Inferior parietal cortex (tissue), 1 donor: ENCODE data around the gene SLC6A18.

Source experiments
- DNase-seq: peaks from one replicate; pipeline ENCODE4 v3.0.0-alpha.2; 2016; ENCODE audit errors: extremely low spot score

SLC6A18 gene

DNA sequence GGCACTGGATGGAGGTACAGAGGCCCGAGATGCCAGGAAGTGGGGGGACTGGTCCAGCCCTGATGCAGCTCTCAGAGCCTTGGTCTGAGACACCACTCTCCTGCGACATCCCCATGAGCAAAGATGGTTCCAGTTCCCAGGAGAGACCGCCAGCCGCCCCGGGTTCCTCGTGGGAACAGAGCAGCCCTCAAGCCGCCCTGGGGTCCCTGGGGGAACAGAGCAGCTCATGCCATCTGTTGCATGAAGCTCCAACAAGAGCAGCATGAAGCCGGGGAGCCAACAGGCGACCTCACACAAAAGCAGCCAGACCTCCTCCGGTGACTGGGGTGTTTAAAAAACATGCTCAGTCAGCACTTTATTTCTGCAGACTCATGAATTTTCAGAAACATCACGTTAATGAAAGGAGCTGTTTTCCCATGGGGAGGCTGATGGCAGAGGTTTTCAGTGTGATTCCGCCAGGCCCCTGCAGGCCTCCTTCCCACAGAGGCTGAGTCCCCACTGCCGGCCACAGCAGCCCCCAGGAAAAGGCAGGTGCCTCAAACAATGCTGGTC, 6.2 kb downstream of the SLC6A18 start:
- DNase-seq: no peak

DNA sequence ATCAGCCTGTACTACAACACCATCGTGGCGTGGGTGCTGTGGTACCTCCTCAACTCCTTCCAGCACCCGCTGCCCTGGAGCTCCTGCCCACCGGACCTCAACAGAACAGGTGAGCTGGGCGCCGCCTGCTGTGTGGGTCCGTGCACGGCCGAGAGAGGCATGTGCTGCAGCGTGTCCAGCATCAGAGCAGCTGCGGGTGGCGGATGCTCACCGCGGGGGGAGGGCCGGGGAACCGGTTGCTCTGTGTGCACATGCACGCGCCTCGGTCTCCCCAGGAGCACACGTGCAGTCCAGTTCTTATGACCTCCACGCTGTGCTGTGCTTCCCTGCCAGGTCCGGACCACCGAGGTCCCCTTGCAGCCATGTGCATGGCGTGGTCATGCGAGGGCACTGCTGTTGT, 7.6 kb downstream of the SLC6A18 start:
- no peak for DNase-seq

DNA sequence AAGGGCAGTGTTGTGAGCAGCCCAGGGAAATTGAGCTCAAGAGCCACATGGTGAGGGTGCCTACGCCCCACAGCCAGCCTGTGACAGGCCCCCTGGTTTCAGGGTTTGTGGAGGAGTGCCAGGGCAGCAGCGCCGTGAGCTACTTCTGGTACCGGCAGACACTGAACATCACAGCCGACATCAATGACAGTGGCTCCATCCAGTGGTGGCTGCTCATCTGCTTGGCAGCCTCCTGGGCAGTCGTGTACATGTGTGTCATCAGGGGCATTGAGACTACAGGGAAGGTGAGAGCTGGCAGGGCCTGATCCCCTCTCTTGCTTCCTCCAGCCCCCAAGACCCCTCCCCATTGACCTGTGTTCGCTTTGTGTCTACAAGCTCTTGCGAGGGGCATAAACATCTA, 10.2 kb downstream of the SLC6A18 start:
- no peak for DNase-seq

DNA sequence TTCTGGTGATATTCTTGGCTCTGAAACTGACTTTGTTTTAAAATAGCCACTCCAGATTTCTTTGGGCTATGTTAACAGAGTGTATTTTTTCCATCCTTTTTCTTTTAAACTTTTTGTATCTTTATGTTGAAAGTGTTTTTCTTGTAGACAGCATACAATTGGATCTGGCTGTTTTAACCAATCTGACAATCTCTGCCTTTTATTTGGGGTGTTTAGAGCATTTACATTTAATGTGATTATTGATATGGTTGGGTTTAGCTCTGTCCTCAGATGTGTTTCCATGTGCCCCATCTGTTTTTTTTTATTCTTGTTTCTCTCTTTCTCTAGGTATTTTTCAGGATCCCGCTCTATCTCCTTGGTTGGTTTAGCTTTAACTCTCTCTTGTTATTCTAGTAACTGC, 10.7 kb downstream of the SLC6A18 start:
- DNase-seq: no peak

DNA sequence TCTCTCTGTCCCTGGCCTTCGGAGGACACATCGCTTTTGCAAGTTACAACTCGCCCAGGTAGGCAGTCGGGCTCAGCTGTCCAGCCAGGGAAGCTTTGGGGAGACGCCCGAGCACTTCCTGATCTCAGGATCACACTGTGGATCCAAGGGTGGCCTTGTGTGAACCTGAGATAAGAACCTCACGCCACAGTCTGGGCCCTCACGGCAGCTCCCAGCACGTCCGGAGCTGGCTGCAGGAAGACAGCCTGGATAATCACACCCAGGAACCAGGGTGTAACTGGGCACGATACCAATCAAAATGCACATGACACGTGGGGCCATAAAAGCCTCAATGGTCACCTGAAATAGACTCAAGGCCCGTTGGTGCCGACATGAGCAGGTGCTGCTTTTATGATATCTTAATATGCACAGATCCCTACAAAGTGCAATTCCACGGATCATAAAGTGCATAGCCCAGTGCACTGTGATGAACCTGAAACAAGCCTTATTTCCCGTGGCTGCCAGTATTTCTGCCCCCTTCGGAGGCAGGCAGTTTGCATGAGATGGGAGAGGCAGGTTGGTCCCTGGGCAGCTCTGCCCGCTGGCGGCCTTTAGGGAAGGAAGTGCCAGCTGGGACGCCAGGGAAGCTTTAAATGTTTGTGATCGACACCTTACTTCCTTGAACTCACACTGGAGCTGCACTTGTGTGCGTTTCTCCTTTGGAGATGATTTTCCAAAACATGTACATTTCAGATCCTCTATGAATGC, 14.5 kb downstream of the SLC6A18 start:
- DNase-seq: no peak

DNA sequence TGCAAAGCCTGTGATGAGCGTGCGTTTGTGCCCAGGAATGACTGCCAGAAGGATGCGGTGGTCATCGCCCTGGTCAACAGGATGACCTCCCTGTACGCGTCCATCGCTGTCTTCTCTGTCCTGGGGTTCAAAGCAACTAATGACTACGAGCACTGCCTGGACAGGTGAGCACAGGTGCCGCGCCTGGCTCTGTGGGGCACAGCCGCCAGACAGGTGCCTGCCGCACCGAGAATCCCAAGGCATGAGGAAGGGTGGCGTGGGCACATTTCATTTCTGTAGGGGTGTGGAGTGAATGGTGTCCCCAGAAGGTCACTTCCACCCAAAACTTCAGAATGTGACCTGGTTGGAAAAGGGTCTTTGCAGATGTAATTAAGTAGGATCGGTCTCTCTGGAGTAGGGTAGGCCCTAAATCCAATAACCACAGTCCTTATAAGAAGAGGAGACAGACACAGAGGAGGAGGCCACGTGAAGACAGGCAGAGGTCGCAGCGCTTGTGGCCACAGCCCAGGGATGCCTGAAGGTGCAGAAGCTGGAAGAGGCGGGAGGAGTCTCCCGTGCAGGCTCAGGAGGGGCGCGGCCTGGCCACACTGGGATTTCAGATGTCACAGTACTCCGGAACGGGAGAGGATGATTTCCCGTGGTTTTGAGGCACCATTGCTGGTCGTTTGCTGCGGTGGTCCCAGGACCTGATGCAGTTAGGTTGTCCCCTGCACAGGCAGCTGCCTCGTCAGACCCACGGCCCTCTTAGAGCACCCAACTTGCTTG, 15.5 kb downstream of the SLC6A18 start:
- no peak for DNase-seq

DNA sequence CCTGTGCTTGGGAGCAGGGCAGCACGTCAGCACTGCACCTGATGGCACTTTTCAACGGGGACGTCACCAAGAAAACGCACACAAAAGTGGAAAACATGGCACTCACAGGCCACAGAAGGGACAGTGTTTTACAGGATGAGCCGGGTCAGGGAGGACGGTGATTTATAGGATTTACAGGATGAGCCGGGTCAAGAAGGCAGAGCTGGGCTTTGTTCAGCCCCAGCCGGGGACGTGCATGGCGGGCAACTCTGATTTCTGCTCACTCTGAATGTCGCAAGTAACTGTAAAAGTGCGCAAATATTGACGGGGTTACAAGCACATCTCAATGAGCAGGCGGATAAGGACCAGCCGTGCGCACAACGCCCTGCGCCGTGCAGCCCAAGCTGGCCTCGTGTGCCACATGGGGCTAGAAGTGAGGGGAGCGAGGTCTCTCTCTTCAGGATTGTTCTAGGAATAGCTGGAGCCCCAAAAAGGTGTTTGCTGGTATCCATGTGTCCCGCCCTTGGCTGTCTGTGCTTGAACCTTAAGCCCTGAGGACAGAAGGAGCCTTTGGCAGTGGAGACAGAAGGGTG, 16.4 kb downstream of the SLC6A18 start:
- no peak for DNase-seq

DNA sequence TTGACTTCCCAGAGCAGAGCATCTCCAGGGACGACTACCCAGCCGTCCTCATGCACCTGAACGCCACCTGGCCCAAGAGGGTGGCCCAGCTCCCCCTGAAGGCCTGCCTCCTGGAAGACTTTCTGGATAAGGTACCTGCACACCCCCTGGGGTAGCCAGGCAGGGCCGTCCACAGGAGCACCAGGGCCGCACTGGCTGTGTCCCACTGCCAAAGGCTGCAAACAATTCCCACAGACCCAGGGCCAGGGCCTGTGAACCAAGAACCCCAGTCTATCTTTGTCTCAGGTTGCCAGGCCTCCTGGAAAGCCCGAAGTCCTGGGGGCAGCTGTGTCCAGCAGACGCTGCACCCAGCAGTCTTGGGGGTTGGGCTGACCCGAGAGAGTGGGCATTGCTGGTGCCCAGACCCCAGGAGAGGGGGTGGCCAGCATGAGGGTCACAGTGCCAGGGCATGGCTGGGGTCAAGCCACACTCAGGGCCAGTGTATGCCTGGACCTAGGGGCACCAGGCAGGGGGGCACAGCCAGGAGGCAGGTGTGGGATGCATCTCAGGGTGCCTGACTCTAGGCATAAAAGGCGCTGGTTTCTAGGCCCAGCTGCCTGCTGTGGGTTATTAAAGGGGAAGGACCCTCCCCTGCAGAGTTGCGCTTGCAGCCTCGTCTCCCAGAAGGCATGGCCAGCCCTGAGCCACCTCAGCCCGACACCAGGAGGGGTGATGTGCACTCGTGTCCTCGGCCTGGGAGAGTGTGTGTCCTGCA, 17.7 kb downstream of the SLC6A18 start:
- DNase-seq: no peak

DNA sequence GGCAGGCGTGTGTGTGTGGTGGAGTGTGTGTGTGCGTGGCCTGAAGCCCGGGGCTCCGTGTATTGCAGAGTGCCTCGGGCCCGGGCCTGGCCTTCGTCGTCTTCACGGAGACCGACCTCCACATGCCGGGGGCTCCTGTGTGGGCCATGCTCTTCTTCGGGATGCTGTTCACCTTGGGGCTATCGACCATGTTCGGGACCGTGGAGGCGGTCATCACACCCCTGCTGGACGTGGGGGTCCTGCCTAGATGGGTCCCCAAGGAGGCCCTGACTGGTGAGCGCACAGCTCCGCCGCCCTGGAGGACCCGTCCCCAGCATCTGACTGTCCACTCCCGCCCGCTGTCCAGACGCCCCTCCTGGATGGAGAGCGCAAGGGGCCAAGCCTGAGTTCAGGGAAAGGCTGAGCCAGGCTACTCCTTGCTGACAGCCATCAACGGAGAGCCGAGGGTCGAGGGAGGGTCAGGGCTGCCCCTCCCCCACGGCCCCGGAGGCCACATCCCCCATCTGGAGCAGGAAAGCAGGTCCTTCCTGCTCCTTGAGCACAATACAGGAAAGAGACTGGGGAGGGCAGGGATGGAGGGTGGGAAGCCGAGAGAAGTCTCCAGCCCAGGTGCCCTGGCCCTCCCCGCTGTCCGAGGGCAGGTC, 18.4 kb downstream of the SLC6A18 start:
- no peak for DNase-seq

DNA sequence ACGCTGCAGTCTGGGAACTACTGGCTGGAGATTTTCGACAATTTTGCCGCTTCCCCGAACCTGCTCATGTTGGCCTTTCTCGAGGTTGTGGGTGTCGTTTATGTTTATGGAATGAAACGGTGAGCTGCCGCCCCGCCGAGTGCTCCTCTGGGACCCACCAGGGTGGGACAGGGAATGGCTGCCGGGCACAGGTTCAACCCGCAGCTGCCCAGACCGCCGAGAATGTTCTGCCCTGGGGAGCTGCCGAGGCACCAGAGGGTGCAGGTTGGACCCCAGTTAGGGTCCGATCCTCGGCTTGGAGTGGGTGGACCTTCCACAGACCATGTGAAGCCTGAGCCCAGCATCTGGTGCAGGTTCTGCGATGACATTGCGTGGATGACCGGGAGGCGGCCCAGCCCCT, 19.1 kb downstream of the SLC6A18 start:
- no peak for DNase-seq

DNA sequence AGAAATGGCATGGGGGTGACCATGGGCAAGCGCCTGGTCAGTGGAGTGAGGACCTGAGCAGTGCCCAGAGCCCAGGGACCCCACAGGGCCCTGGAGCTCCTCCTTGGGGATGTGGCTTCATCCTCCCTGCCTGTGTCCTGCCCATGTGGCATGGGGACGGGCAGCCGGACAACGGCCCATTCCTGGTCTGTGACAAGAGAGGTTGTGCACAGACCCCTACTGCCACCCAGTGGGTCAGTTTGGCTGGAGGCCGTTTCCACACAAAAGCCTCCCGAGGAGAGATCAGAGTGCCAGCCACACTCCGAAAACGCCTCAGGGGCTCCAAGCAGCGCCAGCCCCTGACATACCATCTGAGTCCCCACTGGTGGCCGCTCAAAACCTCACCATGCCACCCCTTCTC, 19.8 kb downstream of the SLC6A18 start:
- no peak for DNase-seq

DNA sequence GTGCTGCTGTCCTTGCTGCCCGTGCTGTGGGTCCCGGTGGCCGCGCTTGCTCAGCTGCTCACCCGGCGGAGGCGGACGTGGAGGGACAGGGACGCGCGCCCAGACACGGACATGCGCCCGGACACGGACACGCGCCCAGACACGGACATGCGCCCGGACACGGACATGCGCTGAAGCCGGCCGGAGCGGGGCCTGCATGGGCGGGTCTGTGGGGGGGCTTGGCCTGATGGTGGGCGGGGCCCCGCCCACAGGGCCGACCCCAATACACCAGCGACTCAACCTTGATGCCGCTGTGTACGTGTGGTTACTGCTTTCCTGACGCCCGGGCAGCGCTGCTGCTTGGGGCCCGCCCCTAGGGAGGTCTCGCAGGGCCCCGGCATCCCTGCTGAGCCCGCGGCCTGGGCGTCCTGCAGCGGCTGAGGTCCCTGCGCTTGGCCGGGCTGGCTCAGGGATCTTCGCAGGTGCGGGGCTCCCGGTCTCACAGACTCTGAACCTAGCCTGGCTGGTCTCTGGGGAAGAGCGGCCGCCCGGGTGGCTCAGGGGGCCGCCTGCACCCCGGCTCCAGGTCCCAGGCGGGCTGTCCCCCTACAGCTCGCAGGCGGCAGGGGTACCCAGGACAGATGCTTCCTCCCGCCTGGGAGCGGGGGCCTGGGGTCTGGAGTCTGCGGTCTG, 20.9 kb downstream of the SLC6A18 start:
- no peak for DNase-seq

DNA sequence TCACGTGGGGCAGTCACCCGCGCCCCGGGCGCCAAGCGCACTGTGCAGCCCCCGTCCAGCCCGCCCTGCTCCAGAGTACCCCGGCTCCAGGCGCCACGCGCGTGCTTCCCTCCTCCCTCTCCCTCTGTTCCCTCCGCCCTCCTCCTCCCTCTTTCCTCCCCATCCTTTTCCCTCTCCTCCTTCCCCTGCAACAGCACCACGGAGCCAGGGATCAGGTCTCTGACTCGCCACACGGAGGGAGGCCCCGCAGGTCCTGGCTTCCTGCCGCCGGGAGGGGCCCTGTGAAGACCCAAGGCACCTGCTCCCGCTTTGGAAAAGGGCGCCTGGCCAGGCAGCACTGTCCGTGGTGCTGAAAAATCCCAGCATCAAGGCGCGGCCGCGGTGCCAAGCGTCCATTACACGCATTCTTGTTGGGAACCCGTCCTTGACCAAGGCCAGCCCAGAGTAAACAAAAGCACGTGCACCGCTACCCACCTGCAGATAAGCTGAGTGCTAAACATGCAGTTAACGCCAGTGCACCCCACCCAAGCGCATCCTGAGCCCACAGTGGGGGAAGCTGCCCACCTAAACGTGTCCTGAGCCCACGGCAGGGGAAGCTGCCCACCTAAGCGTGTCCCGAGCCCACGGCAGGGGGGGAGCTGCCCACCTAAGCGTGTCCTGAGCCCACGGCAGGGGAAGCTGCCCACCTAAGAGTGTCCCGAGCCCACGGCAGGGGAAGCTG, 21.7 kb downstream of the SLC6A18 start:
- DNase-seq: no peak

DNA sequence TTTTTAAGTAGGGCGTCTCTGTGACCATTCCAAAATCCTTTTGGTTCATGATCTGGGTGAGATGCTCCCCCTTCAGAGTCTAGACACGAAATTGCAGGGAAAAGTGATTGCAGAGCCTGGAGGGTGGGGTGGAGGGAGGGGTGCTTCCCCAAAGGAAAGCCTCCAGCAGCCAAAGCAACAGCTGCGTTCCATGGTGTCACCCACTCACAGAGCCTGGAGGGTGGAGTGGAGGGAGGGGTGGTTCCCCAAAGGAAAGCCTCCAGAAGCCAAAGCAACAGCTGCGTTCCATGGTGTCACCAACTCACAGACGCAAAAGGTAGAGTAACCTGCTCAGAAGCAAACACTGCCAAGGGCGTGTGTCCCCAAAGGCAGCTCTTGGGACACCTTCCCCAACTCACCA, 22.6 kb downstream of the SLC6A18 start:
- peak; percentile 16 for DNase-seq

DNA sequence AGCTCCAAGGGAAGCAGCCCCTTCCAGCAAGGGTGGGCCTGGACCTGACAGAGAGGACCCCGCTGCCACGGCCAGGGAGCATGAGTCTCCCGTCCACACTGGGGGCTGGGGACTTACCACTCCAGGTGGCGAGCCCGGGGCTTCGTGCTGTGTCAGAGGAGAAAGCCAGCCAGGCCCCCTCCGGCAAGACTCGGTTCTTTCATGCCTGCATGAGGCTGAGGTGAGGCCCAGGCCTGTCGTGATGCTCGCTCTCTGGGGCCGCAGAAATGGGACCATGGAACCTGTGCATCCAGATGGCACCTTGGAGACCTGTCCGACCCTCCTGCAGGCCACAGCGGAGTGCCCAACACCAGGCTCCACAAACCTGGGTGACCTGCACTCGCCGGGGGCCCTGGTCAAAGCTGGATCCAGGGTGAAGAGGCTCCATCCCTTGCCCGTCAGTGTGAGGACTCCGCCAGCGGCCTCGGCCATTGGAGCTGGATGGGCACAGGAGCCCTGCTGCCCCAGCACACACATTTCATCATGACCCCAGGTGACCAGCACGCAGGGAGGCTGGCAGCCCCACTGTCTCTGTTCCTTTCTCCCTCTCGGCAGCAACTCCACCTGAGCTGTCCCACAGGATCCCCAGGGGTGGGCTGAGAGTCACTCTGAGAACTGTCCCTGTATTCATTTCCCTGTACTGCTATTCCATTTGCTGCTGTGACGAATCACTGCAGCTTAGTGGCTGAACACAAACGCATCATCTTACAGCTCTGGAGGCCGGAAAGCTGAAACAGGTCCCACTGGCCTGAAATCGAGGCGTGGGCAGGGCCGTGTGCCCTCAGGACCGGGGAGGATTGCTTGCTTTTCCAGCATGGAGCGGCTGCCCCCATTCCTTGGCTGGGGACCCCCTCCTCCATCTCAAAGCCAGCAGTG, 24.4 kb downstream of the SLC6A18 start:
- DNase-seq: no peak

DNA sequence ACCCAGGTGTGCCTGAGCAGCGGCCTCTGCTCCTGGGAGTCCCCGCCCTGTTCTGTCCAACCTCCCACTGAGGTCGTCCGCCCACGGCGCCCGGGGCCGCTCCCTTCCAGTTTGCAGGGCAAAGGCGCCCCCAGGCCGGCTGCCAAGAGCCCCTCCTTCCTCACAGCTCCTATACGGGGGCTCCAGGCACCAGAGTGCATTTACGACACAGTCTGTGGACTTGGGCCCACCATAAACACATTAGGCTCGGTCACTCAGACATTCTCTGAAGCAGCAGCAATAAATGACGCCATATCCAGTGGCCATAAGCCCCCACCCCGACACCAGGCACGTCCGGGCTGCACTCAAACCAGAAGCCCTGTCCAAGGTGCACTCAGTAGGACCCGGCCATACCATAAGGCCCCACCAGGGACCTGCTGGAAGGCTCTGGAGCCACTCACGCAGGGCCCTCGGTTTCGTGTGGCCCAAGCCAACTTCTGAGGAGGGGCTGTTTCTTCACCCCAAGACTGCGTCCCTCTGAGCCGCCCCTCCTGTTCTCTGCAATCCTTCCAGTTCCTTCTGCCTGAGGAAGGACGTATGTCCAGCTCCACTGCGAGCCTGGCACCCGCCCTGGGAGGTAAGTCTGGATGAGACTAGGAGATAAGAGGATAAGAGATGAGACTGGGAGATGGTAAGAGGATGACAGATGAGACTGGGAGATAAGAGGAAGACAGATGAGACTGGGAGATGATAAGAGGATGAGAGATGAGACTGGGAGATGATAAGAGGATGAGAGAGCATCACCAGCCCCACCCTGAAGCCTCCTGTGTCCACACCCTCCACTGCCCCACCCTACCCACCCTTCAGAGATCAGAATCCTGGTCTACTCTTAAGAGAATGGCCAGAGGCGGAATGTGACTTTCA, 26.7 kb downstream of the SLC6A18 start:
- DNase-seq: no peak

DNA sequence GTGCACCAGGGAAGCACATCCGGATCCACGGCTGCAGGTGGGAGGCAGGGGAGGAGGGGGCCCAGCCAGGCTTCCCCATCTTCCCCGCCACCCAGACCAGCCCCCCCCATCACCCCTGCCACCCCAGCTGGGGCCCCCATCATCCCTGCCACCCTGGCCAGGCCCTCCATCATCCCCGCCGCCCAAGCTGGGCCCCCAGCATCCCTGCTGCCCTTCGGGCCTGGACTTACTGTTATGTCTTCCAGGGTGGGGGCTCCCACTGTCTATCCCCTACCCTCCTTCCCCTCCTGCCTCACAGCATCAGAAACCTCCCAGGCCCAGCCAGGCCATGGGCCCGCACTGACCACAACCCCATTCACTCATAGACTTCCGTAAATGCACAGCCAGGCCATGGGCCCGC, 27.5 kb downstream of the SLC6A18 start:
- no peak for DNase-seq

DNA sequence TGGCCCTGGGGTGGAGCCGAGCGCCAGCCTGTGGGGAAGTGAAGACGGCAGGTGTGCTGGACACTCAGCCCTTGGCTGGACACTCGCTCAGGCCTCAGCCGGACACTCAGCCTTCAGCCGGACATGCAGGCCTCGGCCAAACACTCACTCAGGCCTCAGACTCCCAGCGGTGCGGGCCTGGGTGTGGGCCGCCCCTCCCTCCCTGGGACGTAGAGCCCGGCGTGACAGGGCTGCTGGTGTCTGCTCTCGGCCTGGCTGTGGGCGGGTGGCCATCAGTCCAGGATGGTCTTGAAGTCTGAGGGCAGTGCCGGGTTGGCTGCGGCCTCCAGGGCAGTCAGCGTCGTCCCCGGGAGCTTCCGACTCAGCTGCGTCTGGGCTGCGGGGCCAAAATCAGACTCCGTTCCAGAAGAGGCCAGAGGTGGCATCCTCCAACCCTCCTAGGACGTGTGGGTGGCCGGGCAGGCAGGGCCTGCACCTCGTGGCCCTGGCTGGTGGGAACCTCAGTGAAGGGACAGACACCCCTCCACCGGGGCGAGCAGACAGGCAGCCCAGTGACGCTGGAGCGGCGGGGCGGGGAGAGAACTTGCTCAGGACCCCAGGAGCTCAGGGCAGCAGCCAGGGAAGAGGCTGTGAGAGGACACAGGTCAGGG, 28.4 kb downstream of the SLC6A18 start:
- no peak for DNase-seq
